ENCODE measurements around the gene LCE3C. TPM values are rescaled to one million over a fixed set of nuclear protein-coding genes. Genes with fewer than 3 reads are reported as not detected.
"Not testable (repeated sequence)": the region's sequence is repeated elsewhere in the genome, so short reads cannot be mapped to it uniquely, and the experiment has no call there.

LCE3C gene, protein sequence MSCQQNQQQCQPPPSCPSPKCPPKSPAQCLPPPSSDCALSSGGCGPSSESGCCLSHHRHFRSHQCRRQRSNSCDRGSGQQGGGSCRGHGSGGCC
- total RNA-seq = not detected

DNA sequence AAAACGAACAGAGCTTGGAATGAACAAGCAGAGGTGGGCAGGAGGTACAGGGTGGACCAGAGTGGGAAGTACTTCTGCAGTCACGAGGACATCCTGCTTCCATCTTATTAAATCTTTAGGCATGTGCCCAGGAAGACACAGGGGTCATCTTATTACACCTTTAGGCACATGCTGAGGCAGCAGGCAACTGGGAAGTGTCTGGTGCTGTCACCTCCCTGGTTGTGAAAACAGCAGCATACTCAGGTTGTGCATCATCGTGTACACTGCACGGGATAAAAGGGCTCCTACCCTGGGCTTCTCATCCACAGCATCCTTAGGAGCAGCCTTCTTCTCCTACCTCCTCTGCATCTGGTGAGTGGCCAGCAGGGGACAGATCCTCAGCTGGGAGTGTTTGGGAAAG lies at the start of gene LCE3C:
Gene LCE3C (plus strand): TSS at position 301 of the 400 bp plus-strand sequence. CDS start 498 bp downstream, outside the sequence.
- TF ChIP-seq EP300 (IDR thresholded peaks at IDR 0.05) (no peak), POLR2A (IDR thresholded peaks at IDR 0.05) (no peak)
- TF ChIP-seq, protein P1, sequence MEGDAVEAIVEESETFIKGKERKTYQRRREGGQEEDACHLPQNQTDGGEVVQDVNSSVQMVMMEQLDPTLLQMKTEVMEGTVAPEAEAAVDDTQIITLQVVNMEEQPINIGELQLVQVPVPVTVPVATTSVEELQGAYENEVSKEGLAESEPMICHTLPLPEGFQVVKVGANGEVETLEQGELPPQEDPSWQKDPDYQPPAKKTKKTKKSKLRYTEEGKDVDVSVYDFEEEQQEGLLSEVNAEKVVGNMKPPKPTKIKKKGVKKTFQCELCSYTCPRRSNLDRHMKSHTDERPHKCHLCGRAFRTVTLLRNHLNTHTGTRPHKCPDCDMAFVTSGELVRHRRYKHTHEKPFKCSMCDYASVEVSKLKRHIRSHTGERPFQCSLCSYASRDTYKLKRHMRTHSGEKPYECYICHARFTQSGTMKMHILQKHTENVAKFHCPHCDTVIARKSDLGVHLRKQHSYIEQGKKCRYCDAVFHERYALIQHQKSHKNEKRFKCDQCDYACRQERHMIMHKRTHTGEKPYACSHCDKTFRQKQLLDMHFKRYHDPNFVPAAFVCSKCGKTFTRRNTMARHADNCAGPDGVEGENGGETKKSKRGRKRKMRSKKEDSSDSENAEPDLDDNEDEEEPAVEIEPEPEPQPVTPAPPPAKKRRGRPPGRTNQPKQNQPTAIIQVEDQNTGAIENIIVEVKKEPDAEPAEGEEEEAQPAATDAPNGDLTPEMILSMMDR (IDR thresholded peaks at IDR 0.05) = no peak
- Histone ChIP-seq H3K9me3 (peaks cover 0 to 12% (median 0%) of the 10 kb centered on the region in 4 donors), H3K36me3 (no peaks in the 10 kb centered on the region), H3K27me3 (no peaks in the 10 kb centered on the region), H3K4me1 (no peaks in the 10 kb centered on the region), H3K4me3 (no peak within 1 kb of the TSS), H3K27ac (no peak within 1 kb of the TSS)
- no peak for DNase-seq (ENCODE audit: low spot score in 2 of 2)
- 42 to 64% methylated on average over 2 to 4 of the region's 4 CpGs for WGBS, 2 donors

DNA sequence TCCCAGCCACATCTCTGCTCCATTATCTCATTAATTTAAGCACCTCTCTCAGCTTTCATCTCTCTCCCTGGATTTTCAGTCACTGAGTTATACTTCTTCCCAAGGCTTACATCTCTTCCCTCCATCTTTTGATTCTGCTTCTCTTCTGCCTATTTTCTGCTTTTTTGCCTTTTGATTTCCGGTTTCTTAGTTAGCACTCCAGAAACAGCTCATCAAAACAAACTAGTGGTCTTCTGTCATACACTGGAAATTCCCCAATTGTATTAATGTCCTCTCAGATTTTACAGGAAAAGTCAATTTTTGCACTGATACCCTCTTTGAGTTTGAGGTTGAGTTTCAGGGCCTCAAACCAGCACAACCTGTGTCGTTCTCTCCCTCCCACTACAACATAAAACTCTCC lies 34.9 kb upstream of the LCE3C start:
- H3K4me1 ChIP-seq = no peaks in the 10 kb centered on the region
- H3K27me3 ChIP-seq = no peaks in the 10 kb centered on the region
- no peaks in the 10 kb centered on the region for H3K36me3 ChIP-seq
- no peak for DNase-seq (ENCODE audit: low spot score in 2 of 2)
- no peak for TF ChIP-seq EP300 (IDR thresholded peaks at IDR 0.05)
- TF ChIP-seq, protein P1 (IDR thresholded peaks at IDR 0.05) = no peak
- TF ChIP-seq POLR2A (IDR thresholded peaks at IDR 0.05) = no peak
- no peak overlapping the region for H3K4me3 ChIP-seq
- peaks cover 0 to 14% (median 2%) of the 10 kb centered on the region in 4 donors for H3K9me3 ChIP-seq
- H3K27ac ChIP-seq = no peak overlapping the region
- 64 to 68% methylated on average over 2 of the region's 2 CpGs for WGBS, 2 donors

DNA sequence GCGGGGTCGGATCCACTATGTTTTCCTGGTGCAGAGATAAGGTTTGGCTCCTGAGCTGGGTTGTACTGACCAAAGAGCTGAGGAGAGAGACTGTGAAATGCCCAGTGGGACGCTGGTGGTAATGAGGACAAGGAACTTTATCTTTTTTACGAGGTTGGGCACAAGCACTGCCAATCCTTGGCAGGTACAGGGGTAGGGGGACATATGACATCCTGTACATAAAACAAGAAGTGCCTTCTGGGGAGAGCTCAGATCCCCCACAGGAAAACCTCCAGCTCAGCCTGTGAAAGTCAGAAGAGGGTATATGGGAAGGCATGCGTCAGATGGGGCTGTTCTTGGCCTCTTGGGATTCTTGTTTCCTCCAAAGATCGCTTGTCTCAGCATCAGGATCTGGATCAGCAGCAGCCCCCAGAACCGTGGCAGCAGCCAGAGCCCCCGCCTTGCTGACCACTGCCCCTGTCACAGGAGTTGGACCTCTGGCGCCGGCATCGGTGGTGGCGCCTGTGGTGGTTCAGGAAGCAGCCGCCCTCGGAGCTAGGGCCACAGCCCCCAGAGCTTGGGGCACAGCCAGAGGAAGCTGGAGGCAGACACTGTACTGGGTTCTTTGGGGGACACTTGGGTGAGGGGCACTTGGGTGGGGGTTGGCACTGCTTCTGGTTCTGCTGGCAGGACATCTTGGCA lies 34.4 kb upstream of the LCE3C start:
- TF ChIP-seq EP300 (IDR thresholded peaks at IDR 0.05) = no peak
- TF ChIP-seq POLR2A (IDR thresholded peaks at IDR 0.05) = no peak
- TF ChIP-seq, protein P1 (IDR thresholded peaks at IDR 0.05) = no peak
- Histone ChIP-seq H3K27ac (no peak overlapping the region), H3K4me1 (no peaks in the 10 kb centered on the region), H3K9me3 (peaks cover 0 to 14% (median 2%) of the 10 kb centered on the region in 4 donors), H3K4me3 (no peak overlapping the region), H3K36me3 (no peaks in the 10 kb centered on the region), H3K27me3 (no peaks in the 10 kb centered on the region)
- WGBS, 2 donors = 71 to 86% methylated on average over 4 to 14 of the region's 14 CpGs
- DNase-seq (ENCODE audit: low spot score in 2 of 2) = no peak

DNA sequence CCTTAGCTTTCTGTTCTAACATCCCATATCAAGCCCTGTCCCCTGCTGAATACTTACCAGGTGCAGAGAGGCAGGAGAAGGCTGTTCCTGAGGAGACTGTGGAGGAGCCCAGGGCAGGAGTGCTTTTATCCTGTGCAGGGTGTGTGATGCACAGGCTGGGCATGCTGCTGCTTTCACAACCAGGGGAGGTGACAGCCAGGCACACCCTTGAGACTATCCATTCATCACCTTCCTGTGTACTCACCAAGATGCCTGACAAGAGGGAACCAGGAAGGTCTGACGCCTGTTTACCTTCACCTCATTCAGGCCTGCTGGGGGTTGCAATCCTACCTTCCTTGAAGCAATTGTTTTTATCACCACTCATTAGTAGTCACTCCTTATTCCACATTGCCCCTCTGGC lies 33.4 kb upstream of the LCE3C start, which contains the start of gene LCE3E:
Gene LCE3E (minus strand): TSS at position 100 of the 400 bp plus-strand sequence. CDS start 572 bp downstream, outside the sequence.
- Histone ChIP-seq H3K9me3 (peaks cover 0 to 18% (median 2%) of the 10 kb centered on the region in 4 donors), H3K4me3 (no peak within 1 kb of the TSS), H3K4me1 (no peaks in the 10 kb centered on the region), H3K27me3 (no peaks in the 10 kb centered on the region), H3K36me3 (no peaks in the 10 kb centered on the region), H3K27ac (no peak within 1 kb of the TSS)
- DNase-seq (ENCODE audit: low spot score in 2 of 2) = no peak
- WGBS, 2 donors = 61 to 71% methylated on average over 1 of the region's 1 CpG
- TF ChIP-seq, protein P1 (IDR thresholded peaks at IDR 0.05) = no peak
- TF ChIP-seq EP300 (IDR thresholded peaks at IDR 0.05) (no peak), POLR2A (IDR thresholded peaks at IDR 0.05) (no peak)

DNA sequence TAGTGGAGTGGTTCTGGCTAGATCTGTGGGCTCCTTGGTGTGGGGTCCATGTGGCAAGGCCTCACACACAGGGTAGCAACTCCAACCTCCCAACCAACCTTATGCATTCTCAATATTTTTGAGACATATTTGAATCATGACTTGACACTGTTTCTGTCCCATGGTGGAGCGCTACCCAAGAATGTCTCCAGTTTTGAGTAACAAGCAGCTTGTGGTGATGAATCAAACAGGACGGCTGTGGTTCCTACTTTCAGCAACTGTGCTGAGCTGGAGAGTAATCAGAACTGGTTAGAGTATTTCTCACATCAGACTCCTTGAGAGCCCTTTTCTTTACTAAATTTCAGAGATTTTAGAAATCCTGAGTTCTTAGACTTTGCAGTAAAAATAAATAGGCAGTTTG lies 22.9 kb upstream of the LCE3C start:
- H3K4me1 ChIP-seq = no peaks in the 10 kb centered on the region
- TF ChIP-seq EP300 (IDR thresholded peaks at IDR 0.05) = no peak
- TF ChIP-seq POLR2A (IDR thresholded peaks at IDR 0.05) = no peak
- TF ChIP-seq, protein P1 (IDR thresholded peaks at IDR 0.05) = no peak
- H3K27me3 ChIP-seq = no peaks in the 10 kb centered on the region
- peaks cover 0 to 4% (median 0%) of the 10 kb centered on the region in 4 donors for H3K9me3 ChIP-seq
- 88 to 91% methylated on average over 2 of the region's 2 CpGs for WGBS, 2 donors
- no peak overlapping the region for H3K27ac ChIP-seq
- no peak overlapping the region for H3K4me3 ChIP-seq
- DNase-seq (ENCODE audit: low spot score in 2 of 2) = no peak
- no peaks in the 10 kb centered on the region for H3K36me3 ChIP-seq

DNA sequence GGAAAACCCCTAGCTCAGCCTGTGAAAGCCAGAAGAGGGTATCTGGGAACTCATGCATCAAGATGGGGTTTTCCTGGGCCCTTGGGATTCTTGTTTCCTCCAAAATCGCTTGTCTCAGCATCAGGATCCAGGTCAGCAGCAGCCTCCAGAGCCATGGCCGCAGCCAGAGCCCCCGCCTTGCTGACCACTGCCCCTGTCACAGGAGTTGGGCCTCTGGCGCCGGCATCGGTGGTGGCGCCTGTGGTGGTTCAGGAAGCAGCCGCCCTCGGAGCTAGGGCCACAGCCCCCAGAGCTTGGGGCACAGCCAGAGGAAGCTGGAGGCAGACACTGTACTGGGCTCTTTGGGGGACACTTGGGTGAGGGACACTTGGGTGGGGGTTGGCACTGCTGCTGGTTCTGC lies 20.5 kb upstream of the LCE3C start:
- not testable (repeated sequence) for H3K27ac ChIP-seq; DNase-seq (ENCODE audit: low spot score in 2 of 2); H3K27me3 ChIP-seq; H3K4me3 ChIP-seq; H3K9me3 ChIP-seq; H3K36me3 ChIP-seq; H3K4me1 ChIP-seq
- WGBS, 2 donors = 82 to 83% methylated on average over 5 to 7 of the region's 9 CpGs

Measured in tibial nerve (tissue), 4 donors.